Heart left ventricle (tissue), 13 donors: Measurements from ENCODE around the gene UBR2.

Experiments used
- POLR2A ChIP-seq, 2 donors: fragments of 450-650 bp; IDR thresholded peaks; one replicate each; pipeline ENCODE4 v1.6.1; 2017; ENCODE audit warnings: antibody characterized with exemption in 2 of 2, mild to moderate bottlenecking in 2 of 2, moderate library complexity in 2 of 2
- TF ChIP-seq, protein P1 (sequence below), 12 donors: fragments of 200-600 bp; sonication (generic) in 4 of 12; IDR thresholded peaks; one replicate each; pipeline versions ENCODE4 v1.5.0 to v1.8.0; 2018 to 2022; ENCODE audit warnings: antibody characterized with exemption in 12 of 12, mild to moderate bottlenecking in 5 of 12
- donor health status: ischemic (EF 13 %, LVEDD 7.1; RV severe dilation, severe dysfunction).
- donor health status: DM: no; HTN: yes; CAD: no.
- donor health status: DM: no; HTN: no; CAD: no.
- donor health status: ischemic (EF 25% LVEDD 6.9; RV normal size, moderate dysfunction).
- donor health status: ischemic (EF 25% LVEDD 5.7; RV mildly dilated, moderate dysfunction).
- donor health status: ischemic (EF 35%, LVEDD 5.7; RV mildly dilated, moderate dysfunction).
- donor health status: nonischemic (EF 11% LVEDD 7.7; RV severe dilation, severe dysfunction).
- donor health status: DM: yes; HTN: yes; CAD: no.
- donor health status: PGD.
- donor health status: ischemic (EF 29% LVEDD 5.4; RV normal size, mild dysfunction).
- donor health status: nonischemic (EF 23%, LVEDD 6.1; RV moderate dilation, normal function).

DNA sequence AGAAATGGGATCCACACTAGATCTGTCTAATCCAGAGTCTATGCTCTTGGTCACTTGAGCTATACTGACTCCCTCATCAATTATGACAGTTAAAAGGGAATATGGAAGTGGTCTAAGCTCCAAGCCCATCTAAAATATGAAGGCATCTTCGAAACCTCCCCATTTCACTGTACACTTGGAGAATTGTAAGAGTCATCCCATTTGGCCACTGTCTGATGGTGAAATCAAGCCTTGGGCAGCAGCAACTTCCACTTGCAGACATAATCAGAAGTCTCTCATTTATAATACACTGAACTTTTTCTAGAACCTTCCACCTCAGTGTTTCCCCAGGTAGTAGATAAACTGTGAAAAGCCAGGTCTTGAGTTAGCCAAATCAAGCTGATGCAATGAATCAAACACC, 26.3 kb upstream of the UBR2 start:
- TF ChIP-seq, protein P1, sequence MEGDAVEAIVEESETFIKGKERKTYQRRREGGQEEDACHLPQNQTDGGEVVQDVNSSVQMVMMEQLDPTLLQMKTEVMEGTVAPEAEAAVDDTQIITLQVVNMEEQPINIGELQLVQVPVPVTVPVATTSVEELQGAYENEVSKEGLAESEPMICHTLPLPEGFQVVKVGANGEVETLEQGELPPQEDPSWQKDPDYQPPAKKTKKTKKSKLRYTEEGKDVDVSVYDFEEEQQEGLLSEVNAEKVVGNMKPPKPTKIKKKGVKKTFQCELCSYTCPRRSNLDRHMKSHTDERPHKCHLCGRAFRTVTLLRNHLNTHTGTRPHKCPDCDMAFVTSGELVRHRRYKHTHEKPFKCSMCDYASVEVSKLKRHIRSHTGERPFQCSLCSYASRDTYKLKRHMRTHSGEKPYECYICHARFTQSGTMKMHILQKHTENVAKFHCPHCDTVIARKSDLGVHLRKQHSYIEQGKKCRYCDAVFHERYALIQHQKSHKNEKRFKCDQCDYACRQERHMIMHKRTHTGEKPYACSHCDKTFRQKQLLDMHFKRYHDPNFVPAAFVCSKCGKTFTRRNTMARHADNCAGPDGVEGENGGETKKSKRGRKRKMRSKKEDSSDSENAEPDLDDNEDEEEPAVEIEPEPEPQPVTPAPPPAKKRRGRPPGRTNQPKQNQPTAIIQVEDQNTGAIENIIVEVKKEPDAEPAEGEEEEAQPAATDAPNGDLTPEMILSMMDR (IDR thresholded peaks at IDR 0.05) = no peak
- no peak for TF ChIP-seq POLR2A (IDR thresholded peaks at IDR 0.05)
